Measurements from ENCODE around the gene ARID3B.

GRCh38 chr15:74540761-74541493, at the start of gene ARID3B:
- no peak for TF ChIP-seq CTCF (IDR thresholded peaks at IDR 0.05; ENCODE audit: borderline replicate concordance, extremely low read depth, low read length, poor library complexity, severe bottlenecking)
- TF ChIP-seq EZH2 (IDR thresholded peaks at IDR 0.05; ENCODE audit: borderline replicate concordance, low read depth, low read length, severe bottlenecking), result no peak

Data from DND-41 (cell line).